GM18858 (cell line): ENCODE data around the gene CORO2B.

Experiments
- ATAC-seq: cut with Tn5 transposase; IDR thresholded peaks from one replicate; pipeline ENCODE4 v1.9.1; 2021; ENCODE audit not compliant: unreplicated experiment

The CORO2B gene

GRCh38 chr15:68553994-68554720, 24.6 kb upstream of the CORO2B start:
- no peak for ATAC-seq

- ATAC-seq = no peak
Measured at GRCh38 chr15:68554721-68555678, 23.8 kb upstream of the CORO2B start.

- ATAC-seq = no peak
Measured at GRCh38 chr15:68555679-68556037, 23.1 kb upstream of the CORO2B start.

GRCh38 chr15:68556139-68556990, 22.4 kb upstream of the CORO2B start:
- no peak for ATAC-seq

GRCh38 chr15:68557469-68558317, 21.1 kb upstream of the CORO2B start:
- no peak for ATAC-seq

GRCh38 chr15:68558318-68559305, 20.2 kb upstream of the CORO2B start:
- ATAC-seq = no peak

GRCh38 chr15:68559345-68560310, 19.2 kb upstream of the CORO2B start:
- ATAC-seq = no peak

- ATAC-seq = no peak
Measured at GRCh38 chr15:68560501-68561113, 18.2 kb upstream of the CORO2B start.

- no peak for ATAC-seq
Measured at GRCh38 chr15:68561171-68561900, 17.5 kb upstream of the CORO2B start.

- ATAC-seq = no peak
Measured at GRCh38 chr15:68561901-68562300, 16.9 kb upstream of the CORO2B start.

- no peak for ATAC-seq
Measured at GRCh38 chr15:68564173-68564572, 14.6 kb upstream of the CORO2B start.

- ATAC-seq = no peak
Measured at GRCh38 chr15:68565234-68565633, 13.6 kb upstream of the CORO2B start.

- no peak for ATAC-seq
Measured at GRCh38 chr15:68565726-68566125, 13.1 kb upstream of the CORO2B start.

GRCh38 chr15:68566377-68566954, 12.3 kb upstream of the CORO2B start:
- no peak for ATAC-seq

GRCh38 chr15:68567345-68567744, 11.4 kb upstream of the CORO2B start:
- no peak for ATAC-seq

GRCh38 chr15:68570974-68571373, 7.8 kb upstream of the CORO2B start:
- no peak for ATAC-seq

GRCh38 chr15:68571582-68571981, 7.2 kb upstream of the CORO2B start:
- ATAC-seq = no peak
